ENCODE measurements around the gene AMACR.
"Not testable (repeated sequence)": the region's sequence is repeated elsewhere in the genome, so short reads cannot be mapped to it uniquely, and the experiment has no call there.

The AMACR gene

DNA sequence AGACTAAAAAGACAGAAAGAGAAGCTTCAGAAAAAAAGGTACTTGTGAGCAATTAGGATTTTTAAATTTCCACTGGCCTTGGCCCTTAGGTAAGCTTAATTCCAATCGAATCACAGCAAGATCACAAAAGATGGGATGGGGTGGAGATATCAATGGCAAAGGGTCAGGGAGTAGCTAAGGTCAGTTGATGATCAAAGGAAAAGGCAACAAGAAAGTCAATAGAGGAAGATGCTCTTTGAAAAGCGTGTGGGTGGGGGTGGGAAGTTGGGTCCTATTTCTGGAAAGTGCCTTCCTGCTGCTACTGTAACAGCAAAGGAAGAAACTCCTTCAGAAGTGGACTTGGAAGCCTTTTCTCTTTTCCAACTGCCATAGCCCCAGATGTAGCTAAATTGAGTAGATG, 27.9 kb upstream of the AMACR start:
- DNase-seq = no peak

DNA sequence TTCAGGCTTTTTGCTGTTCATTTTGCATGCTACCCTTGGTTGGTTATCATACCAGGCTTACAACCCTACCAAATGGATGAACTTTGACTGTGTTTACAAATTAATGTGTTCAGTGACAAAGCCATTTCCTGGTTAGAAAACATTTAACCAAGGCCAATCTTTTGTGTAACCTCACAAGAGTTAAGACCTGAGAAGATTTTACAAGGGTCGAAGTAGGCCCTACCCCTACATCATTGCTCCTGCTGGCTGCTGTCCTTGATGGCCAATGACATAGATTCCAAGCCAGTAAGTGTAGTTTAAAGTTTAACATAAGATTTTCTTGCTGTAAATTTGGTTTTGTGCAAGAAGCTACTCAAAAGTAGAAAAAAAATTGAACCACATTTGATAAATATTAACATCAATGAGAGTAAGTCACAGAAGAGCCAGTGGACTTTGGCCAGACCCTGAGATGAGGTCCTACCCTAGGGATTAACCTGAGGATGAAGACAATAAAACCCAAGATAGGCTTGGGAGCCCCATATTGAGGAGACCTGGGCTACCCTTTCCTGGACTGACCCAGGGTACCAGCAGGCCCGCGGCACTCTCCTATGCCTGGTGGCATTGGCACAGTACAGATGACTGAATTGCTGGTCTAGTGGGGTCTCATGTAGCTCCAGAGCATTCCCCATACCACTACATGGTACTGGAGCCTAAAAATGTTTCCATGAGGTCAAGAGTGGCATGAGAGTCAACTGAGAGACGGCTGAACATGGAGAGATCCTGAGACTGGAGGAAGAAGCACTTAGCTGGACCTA, 26.9 kb upstream of the AMACR start:
- DNase-seq = no peak

DNA sequence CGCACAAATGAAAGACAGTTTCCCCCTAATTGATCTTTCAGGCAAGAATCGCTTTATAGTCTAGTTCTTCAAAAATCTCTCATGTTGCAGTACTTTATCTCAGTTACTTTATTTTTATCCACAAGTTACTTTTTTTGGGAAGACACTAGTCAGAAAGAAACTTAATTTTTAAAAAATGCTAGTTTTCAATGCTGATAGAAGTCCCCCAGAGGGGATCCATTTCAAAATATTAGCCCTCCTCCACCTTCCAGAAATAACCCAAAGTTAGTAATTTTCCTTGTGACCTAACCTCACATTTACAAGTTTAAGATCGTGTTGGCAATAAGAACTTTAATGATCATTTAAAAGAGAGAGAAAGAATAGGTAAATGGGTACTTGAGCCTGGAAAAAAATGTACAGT, 24.1 kb upstream of the AMACR start:
- no peak for DNase-seq

DNA sequence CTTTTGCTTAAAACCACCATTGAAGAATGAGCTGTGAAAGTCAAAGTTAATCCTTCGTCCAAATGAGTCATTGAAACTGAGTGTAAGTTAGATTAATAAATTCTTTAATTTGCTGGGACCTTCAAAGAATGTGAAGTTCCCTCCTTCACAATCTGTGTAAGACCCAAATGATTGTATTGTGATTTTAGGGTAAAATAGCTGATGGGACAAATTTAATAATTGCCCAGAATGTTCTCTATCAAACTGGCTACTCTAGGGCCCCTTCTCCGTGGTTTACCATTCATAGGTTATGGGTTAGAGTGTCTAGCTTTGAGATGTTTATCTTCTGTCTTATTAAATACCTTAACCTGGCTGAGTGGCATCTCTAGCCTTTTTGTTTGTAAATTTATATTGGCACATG, 23.3 kb upstream of the AMACR start:
- no peak for DNase-seq

- not testable (repeated sequence) for DNase-seq
Measured at GRCh38 chr5:34030585-34030984, 22.7 kb upstream of the AMACR start.

DNA sequence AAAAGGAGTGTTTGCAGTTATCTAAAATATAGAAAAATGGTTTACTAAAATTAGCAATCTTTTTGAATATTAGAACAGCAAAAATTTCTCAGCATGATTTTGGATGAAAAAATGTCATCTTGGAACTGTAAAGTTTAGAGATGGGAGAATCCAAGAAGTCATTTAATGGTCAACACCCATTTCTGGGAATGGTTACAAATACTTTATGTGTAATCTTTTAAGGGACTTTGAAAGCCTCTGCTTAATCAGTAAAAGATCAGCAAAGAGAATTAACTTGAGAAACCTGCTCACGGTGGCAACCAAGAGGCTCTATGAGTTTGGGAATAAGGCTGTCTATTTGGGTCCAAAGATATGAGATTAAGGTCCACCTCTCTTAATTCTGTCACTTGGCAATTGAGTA, 22.2 kb upstream of the AMACR start:
- no peak for DNase-seq

DNA sequence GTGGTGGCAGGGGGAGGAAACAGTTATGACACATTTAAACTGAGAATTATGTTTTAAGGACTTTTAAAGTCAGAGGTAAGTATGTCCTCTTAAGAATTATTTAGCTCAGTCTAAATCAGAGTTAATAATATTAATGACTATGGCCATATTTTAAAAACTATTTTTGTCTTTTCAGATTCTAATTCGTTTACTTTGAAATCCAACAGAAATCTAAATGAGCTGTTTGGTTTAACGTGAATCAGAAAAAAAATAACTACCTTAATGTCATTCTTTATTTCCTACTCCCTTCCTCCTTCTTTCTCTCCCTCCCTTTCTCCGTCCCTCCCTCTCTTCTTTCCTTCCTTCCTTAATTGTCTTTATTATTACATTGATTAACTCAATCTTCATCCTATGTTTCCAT, 20.5 kb upstream of the AMACR start:
- DNase-seq = no peak

- no peak for DNase-seq
Measured at GRCh38 chr5:34026089-34026761, 18.4 kb upstream of the AMACR start.

- no peak for DNase-seq
Measured at GRCh38 chr5:34022121-34022705, 14.4 kb upstream of the AMACR start.

- no peak for DNase-seq
Measured at GRCh38 chr5:34021334-34021733, 13.5 kb upstream of the AMACR start.

GRCh38 chr5:34020726-34021125, 12.9 kb upstream of the AMACR start:
- no peak for DNase-seq

DNA sequence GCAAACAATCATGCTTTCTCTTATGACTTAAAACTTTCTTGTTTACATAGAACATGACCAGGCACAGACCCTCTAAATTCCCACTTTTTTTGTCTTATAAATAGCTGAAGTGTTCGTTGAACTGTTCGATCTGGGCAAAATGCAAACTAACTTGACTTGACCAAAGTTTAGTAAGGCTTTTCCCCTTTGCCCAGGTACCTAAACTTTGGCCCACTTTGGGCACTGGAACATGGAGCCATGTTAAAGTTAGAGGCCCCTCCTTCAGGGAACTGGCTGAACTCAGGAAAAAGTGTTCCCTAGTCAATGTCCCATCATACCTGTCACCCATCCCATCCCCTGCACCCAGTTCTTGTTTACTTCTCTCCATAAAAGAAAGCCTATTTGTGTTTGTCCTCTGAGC, 9.4 kb upstream of the AMACR start:
- DNase-seq = no peak

DNA sequence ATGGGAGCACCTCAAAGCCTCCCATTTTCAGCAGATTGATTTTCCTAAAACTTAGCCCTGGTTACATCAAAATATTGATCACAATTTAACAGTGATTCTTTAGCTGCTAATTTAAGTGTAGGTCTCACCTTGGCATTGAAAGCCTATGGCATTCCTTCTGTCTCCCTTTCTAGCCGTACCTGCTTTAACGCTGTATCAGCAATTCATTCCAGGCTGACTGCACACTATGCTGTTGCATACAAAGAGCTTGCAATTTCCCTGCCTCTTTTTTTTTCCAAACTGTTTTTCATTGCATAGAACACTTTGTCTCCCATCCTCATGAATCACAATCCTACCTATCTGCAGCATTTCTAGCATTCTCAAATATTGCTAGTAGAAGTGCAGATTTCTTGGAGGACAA, 8.9 kb upstream of the AMACR start:
- no peak for DNase-seq

DNA sequence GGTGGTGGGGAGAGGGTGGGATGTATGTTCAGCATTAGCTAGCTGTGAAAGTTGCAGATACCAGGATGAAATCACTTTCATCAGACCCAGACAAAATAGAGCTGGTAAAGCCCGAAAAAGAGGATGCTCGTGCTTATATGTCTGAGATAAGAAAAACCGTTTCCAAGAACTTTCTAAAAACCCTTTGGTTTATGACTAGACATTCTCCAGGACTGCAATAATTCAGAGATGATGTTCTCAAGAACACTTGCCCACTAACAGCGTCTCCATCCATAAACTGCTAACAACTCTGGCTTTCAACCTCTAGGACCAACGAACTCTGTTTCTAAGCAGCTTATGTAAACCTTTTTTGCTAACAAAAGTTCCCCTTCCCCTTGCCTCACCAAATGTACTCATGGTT, 8.4 kb upstream of the AMACR start:
- no peak for DNase-seq

DNA sequence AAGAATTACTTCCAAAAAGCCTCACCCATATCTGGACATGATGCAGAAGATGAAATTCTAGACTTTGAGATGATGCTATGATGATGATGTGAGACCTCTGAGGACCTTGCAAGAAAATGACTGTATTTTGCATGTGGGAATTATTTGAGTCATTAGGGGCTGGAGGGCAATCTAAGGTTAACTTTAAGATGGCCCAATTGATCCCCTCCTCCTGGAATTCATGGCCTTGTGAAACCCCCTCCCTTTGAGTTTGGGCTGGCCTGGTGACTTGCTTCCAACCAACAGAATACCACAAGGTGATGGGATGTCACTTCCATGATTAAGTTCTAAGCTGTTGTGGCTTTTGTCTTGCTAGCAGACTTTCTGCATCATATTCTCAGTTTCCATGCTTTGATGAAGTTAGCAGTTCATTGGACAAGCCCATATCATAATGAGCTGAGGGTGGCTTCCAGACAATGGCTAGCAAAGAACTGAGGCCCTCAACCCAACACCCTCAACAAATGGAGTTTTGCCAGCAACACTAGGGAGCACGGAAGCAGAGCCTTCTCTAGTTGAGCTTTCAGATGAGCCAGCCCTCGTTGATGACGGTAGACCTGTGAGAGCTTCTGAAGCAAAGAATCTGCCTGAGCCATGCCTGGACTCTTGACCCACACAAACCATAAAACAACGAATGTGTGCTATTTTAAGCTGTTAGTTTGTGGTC, 7.4 kb upstream of the AMACR start:
- no peak for DNase-seq

GRCh38 chr5:34014626-34015025, 6.8 kb upstream of the AMACR start:
- no peak for DNase-seq

DNA sequence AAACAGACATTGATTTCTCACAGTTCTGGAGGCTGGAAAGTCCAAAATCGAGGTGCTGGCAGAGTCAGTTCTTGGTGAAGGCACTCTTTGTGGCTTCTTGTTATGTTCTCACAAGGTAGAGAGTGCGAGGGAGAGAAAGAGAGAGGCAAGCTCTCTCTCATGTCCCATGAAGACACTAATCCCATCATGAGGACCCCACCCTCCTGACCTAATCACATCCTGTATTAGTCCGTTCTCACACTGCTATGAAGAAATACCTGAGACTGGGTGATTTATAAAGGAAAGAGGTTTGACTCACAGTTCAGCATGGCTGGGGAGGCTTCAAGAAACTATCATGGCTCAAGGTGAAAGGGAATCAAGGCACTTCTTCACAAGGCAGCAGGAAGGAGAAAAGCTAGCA, 5.7 kb upstream of the AMACR start:
- no peak for DNase-seq

GRCh38 chr5:34012791-34013190, 4.9 kb upstream of the AMACR start:
- no peak for DNase-seq

DNA sequence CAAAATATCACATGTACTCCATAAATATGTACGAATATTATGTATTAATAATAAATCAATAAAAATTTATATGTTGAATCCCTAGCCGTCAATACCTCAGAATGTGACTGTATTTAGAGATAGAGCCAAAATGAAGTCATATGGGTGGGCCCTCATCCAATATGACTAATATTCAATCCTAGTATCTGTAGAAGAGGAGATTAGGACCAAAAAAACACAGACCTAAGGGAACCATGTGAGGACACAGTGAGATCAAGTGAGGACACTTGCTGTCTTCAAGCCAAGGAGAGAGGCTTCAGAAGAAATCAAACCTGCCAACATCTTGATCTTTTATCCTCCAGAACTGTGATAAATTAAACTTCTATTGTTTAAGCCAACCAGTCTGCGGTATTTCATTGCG, 3.7 kb upstream of the AMACR start:
- no peak for DNase-seq

GRCh38 chr5:34010146-34010545, 2.3 kb upstream of the AMACR start:
- DNase-seq = not testable (repeated sequence)

DNA sequence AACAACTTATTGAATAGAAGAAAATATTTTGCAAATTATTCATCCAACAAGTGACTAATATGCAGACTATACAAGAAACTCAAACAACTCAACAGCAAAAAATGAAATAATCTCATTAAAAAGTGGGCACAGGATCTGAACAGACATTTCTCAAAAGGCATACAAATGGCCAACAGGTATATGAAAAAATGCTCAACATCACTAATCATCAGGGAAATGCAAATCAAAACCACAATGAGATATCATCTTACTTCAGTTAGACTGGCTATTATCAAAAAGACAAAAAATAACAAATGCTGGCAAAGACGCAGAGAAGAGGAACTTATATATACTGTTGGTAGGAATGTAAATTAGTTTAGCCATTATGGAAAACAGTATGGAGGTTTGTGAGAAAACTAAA, 1.8 kb upstream of the AMACR start:
- no peak for DNase-seq

DNA sequence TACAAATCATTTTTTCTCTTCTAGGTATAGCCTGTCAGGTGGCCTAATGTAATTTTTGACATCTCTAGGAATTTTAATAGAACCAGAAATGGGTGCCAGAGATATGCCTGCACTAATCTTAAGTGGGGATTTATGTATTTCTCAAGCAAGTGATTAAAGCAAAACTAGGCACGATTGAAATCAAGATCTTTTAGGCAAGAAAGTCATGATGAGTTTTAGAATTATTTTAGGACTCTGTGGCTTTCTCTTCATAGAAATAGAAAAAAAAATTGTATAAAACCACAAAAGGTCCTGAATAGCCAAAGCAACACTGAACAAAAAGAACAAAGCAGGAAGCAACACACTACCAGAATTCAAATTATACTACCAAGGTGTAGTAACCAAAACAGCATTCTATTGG, 952 bp upstream of the AMACR start:
- no peak for DNase-seq

- no peak for DNase-seq
Measured at GRCh38 chr5:34007201-34007620, 639 bp downstream of the AMACR start.

- DNase-seq = no peak
Measured at GRCh38 chr5:34005681-34006080, 2.2 kb downstream of the AMACR start.

Data from NCI-H2171 (cell line).